HG02885 (cell line): ENCODE data around the gene AKAP11.
"Not testable (repeated sequence)": the region's sequence is repeated elsewhere in the genome, so short reads cannot be mapped to it uniquely, and the experiment has no call there.

Experiments
- ATAC-seq: cut with Tn5 transposase; IDR thresholded peaks from one replicate; pipeline ENCODE4 v1.9.1; 2021; ENCODE audit warnings: mild to moderate bottlenecking; ENCODE audit not compliant: unreplicated experiment, poor library complexity

Gene AKAP11, protein sequence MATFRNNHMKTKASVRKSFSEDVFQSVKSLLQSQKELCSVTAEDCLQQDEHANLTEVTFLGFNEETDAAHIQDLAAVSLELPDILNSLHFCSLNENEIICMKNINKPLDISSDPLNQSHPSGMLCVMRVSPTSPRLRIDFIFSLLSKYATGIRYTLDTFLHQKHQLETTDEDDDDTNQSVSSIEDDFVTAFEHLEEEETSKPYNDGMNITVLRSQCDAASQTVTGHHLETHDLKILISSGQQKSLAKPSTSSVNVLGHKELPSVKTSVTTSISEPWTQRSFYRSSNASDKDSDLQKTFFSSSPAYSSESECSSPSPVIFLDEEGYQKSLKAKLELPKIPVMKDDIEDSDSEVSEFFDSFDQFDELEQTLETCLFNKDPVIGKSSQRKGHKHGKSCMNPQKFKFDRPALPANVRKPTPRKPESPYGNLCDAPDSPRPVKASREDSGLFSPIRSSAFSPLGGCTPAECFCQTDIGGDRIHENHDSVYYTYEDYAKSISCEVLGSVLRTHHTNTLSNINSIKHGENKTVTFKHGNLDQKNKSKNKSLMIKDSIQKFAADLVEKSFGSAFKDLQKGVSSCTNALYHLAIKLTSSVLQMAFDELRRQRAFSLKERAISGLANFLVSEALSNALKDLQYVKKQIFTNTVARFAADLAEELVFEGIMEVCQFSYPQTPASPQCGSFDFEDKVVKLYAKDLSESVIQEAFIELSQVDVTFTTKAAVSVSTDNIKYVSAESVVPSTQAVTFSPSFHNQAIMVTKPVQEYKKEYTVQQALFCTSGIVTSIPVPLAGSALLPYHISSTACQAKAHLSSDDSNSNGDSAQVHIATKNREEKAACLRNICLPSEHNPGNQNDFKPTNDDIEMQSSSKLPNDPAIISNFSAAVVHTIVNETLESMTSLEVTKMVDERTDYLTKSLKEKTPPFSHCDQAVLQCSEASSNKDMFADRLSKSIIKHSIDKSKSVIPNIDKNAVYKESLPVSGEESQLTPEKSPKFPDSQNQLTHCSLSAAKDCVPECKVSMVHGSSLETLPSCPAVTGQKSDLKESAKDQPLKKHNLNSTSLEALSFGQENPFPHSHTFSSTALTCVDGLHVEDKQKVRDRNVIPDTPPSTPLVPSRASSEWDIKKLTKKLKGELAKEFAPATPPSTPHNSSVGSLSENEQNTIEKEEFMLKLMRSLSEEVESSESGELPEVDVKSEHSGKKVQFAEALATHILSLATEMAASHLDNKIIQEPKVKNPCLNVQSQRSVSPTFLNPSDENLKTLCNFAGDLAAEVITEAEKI (N-terminal part only)

DNA sequence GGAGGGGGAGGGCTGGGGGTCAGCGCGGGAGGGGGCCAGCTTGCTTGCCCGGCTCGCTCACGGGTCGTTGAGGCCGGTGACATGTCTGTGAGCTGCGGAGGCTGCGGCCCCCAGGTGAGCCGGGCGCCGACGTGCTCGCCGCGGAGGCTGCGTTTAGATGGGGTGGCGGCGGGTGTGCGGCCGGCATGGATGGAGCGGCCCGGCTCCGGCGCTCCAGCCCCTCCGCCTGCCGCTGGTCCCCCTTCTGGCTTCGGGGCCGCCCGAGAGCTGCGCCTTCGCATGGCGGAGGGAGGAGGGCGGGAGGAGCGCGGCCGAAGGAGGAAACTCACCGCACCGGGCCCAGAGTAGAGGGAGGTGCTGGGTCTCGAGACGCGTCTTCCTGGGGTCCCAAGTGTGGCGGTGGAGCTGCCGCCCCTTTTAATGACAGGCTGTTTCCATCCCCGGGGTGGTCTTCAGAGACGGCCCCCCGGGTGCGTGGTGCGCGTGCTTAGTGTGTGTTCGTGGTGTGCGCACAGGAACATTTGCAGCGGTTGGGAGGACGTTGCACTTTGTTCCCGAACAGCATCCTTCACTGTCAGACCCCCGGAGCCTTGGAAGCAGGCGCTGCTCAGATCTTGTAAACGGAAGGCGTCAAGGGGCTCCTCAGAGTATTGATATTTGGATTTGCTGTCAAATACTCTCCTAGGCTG, at the start of gene AKAP11:
Gene AKAP11, plus strand, starts transcription at position 38 of the 689 bp plus-strand sequence. CDS start 14,197 bp downstream, outside the sequence.
- peak; percentile 22 for ATAC-seq

DNA sequence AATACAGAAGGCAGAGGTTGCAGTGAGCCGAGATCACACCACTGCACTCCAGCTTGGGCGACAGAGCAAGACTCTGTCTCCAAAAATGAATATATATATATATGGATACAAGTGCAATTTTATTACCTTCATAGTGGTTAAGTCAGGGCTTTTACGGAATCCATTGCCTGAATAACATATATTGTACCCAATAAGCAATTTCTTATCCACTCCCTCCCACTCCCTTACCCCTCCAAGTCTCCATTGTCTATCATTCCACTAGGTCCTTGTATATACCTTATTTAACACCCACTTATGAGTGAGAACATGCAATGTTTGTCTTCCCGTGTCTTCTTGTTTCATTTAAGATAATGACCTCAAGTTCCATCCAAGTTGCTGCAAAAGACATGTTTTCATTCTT, 48.3 kb upstream of the AKAP11 start:
- no peak for ATAC-seq

DNA sequence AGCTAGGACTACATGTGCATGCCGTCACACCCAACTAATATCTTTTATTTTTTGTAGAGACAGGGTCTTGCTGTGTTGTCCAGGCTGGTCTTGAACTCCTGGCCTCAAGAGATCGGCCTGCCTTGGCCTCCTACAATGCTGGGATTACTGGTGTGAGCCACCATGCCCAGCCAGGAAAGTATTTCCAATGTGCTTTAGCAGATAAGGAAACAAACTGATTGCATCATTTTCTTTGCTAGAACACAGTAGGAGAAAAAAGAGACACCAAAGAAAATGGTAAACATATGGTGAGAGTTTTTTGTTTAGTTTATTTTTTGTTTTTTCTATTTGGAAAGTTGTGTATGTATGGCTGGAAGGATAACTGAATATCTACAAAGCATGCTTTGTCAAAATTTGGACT, 46.9 kb upstream of the AKAP11 start:
- ATAC-seq = no peak

DNA sequence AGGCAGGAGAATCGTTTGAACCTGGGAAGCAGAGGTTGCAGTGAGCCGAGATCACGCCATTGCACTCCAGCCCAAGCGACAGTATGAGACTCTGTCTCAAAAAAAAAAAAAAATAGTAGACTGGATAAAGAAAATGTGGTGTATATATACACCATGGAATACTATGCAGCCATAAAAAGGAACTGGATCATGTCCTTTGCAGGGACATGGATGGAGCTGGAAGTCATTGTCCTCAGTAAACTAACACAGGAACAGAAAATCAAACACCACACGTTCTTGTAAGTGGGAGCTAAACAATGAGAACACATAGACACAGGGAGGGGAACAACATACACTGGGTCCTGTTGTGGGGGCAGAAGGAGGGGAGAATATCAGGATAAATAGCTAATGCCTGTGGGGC, 45.2 kb upstream of the AKAP11 start:
- ATAC-seq = not testable (repeated sequence)

DNA sequence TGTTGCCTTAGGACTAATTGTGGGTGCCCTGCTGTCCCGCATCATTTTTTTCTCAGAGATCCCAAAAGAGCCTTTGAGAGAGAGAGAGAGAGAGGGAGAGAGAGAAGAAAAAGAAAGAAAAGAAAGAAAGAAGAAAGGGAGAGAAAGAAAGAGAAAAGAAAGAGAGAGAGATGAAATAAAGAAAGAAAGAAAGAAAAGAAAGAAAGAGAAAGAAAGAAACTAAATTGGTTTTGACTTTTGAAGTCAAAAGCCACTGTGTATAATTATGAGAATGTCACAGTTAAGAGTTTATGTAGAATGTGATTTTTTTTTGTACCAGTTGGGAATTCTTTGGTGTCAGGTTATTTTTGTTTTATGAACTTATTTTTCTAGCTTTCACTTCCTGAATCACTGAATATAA, 43.4 kb upstream of the AKAP11 start:
- ATAC-seq = no peak

DNA sequence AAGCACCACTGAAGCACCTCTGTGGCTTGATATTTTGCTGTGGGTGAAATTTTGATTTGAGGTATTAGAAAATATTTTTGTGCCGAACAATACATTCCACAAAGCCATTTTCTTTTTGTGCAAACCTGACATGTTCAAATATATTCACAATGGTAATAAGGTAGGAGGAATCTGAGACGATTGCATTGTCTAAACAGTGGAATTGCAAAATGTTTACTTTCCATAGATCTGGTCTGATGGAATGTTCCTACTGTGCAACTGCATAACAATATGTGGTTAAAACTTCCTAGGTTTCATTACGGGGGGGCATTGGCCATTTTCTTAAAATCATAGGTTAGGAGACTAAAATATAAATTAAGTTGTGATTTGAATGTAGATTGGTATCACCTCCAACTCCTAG, 42.7 kb upstream of the AKAP11 start:
- ATAC-seq = no peak

DNA sequence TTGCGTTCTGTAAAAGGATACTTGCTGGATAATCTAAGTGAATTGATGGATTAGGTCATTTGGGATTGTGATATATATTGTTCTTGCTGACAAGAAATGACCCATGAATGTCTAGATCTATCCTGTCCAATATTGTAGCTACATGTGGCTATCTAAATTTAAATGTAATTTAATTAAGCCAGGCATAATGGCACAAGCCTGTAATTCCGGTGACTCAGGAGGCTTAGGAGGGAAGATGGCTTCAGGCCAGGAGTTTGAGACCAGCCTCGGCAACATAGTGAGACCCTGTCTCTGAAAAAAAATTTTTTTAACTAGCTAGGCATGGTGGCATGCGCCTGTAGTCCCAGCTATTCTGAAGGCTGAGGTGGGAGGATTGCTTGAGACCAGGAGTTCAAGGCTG, 39.3 kb upstream of the AKAP11 start:
- ATAC-seq = no peak

DNA sequence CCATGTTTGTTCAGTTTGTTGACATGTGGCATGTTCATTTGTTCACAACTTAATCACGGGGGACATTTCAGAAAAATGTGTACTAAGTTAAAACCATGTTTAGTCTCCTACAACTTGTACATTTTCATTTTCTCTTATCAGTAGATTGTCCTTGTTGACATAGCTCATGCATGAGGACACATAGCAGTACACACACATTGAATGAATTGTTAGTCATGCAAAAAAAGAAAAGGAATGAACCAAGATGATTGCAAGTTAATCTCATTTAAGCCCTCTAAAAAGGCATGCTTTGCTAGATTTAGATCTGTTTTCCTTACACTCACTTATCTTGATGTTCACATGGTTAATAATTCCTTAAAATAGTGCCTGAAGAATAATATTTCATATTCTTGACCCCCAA, 38.2 kb upstream of the AKAP11 start:
- ATAC-seq = no peak

DNA sequence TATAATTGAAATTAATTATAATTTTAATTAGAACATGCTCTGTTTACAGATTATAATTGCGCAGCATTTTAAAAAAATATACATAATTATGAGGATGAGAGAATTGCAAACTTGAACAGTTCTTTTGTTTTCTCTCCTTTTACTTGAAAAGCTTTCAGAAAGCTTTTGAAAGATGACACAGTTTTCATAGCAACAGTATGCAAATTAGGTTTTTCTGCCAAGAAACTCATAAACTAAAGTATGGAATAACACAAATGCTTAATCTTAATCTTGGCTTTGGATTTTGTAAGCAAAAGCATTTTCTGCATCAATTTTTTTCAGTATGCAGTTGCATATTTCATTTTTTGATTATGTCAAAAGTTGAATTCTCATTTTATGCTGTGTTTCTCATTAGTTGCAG, 32.8 kb upstream of the AKAP11 start:
- no peak for ATAC-seq

DNA sequence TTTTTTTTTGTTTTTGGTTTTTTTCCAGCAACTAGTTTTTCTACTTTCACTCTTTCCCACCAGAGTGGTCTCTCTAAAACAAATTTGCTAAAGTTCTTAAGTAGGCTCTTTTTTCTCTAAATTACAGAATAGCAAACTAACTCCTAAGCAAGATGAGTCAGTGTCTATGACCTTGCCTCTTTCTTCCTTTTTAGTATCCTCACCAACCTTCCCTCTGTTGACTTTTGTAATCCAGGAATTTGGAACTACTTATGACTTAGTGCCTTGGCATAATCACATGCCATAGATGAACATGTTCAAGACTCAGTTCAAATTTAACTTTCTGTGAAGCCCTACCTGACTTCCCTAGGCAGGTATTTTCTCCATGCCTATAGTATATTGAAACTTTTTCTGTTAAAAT, 32.3 kb upstream of the AKAP11 start:
- ATAC-seq = no peak

DNA sequence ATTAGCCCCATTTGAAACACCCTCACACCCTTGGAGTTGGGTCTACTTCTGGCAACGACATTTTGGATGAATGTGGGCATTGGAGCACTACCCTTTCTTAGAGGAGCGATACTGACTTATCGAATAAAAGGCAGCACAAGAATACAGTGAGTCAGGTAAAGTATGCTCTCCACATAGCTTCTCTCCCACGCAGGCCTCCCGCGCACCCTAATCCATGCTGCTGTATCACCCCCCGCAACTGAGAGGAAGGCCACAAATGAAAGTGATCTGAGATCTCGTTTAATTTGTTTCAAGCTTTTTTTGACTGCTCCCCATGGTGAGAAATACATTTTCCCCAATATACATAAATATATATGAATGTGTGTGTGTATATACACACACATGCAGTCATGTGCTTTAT, 25.4 kb upstream of the AKAP11 start:
- no peak for ATAC-seq

DNA sequence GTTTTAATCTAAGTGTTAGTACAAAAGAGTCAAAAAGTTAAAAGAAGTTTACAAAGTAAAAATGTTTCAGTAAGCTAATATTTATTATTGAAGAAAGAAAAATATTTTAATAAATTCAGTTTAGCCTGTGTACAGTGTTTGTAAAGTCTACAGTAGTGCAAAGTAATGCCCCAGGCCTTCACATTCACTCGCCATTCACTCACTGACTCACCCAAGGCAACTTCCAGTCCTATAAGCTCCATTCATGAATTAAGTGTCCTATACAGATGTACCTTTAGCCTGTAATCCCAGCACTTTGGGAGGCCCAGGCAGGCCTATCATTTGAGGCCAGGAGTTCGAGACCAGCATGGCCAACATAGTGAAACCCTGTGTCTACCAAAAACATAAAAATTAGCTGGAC, 24.1 kb upstream of the AKAP11 start:
- ATAC-seq = no peak

DNA sequence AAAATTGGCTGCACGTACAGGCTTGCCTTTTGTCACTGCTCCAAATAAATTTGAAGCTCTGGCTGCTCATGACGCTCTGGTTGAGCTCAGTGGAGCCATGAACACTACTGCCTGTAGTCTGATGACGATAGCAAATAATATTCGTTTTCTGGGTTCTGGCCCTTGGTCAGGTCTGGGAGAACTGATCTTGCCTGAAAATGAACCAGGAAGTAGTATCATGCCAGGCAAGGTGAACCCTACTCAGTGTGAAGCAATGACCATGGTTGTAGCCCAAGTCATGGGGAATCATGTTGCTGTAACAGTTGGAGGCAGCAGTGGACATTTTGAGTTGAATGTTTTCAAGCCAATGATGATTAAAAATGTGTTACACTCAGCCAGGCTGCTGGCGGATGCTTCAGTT, 16.1 kb upstream of the AKAP11 start:
- no peak for ATAC-seq

DNA sequence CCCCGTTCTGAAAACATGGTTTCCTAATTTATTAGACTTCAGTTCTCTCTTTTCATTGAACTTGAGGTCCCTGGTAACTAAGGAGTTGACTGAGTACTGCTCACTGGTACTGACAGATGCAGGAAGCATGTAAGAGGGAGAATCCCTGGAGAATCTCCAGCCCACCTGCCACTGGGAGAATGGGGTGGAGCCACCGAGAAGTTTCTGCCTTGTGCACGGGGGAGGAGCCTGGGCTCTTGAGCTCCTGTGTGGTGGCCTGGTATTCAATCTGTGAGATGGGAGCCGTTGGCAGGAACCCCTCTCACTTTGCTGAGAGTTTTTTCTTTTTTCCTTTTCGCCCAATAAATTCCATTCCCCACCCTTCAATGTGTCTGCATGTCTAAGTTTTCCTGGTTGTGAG, 13.2 kb upstream of the AKAP11 start:
- ATAC-seq = no peak

DNA sequence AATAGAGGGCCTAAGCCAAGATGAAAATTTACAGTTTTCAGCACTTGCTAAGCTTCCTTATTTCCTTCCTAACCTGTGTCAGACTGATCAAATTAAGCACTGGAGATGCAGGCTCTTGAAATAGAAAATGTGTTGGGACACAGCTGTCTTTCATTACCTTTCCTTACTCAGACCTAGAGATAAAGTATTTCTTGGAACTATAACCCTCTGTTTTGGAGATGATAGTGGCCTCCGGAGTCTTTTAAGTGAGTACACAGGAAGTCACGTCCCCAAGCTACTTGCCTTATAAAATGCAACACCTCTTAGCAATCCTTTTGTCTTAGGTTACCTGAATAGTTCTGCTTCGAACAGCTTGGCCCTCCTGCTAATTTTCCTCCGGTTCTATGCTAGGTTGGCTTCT, 12.4 kb upstream of the AKAP11 start:
- ATAC-seq = no peak

DNA sequence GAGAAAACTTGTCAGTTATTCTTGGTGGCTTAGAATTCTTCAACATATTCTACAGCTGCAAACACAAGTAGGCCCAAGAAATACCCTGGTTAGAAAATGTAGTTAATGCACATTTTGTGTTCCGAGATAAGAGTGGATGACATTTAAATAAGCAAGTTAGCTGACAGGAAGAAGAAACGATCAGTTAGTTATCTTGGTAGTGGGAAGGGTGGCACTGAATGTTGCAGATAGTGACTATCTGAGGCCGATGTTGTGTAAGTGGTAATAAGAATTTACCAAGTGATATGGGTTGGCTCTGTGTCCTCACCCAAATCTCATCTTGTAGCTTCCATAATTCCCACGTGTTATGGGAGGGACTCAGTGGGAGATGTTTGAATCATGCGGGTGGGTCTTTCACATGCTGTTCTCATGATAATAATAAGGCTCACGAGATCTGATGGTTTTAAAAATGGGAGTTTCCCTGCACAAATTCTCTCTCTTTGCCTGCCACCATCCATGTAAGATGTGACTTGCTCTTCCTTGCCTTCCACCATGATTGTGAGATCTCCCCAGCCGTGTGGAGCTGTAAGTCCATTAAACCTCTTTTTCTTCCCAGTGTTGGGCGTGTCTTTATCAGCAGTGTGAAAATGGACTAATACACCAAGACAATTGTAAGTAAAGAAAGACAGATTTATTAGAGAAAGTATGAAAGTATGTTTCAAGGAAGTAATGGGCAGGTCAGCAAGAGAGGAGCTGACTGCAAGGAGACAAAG, 10.9 kb upstream of the AKAP11 start:
- ATAC-seq = no peak

DNA sequence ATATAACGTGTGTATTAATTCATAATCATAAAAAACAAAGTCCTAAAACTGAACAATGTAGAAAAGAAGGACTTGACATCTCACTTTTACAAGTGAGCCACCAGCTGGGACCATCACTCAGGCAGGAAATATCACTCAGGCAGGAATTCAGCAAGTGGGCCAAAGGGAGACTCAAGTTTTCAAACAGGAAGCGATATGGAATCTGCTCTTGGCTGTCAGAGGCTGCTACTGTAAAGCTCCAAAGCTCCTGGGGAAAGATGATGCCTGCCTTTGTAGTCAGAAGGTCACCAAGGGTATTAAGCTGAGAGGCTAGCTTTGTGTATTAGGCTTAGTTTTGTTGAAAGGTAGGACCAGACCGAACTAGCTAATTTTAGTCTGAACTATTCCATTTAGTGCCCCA, 5.5 kb upstream of the AKAP11 start:
- ATAC-seq = no peak

DNA sequence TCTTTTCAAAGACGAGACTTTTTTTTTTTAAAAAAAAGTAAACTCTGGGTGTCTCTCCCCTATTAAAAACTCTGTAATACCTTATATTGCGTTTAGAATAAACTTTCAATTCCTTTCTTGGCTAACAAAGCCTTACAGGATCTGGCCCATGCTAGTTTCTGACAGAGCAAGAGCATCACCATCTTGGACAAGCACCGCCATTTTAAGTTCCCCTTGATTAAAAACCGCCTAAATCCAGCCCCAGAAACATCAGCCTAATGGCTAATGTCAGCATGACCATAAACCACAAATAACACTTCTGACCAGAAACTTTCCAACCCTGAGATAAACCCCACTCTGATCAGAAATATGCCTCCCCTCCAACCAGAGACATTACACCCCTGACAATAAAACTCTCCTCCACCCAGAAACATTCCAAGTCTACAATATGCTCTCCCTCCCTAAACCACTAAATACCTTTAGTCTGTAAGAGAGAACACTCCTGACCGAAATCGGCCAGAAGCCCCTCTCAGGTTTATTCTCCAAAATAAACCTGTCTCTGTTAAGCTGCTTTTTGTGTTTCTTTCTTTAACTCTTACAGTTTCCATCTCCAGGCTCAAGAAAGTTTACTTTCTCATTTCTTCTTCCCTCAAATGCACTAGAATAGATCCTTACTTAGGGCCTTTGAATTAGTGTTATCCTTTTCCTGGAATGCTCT, 1.6 kb upstream of the AKAP11 start:
- ATAC-seq = no peak

DNA sequence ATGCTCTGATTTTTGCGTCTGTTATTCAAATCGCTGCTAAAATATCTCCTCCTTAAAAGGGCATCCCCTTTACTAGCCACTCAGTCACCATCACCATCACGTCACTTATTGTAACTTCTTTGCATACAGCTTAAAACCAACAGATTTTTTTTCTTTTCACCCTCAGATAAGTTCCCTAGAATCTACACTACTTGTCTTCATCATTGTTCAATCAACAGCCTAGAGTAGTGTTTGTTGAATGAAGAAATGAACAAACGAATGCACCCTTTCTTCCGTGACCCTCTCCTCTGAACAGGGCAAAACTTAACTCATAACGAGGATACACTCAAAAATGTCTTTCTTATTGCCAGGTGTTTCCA, 1.1 kb upstream of the AKAP11 start:
- ATAC-seq = no peak
